Activated CD8-positive, alpha-beta memory T cell treated with anti-CD3 and anti-CD28 coated beads, Interleukin-2, amount 50 U/mL, for 48 hours (primary cell): Measurements from ENCODE around the gene PTPN3.
"Not testable (repeated sequence)": the region's sequence is repeated elsewhere in the genome, so short reads cannot be mapped to it uniquely, and the experiment has no call there.

Experiments
- DNase-seq: peaks from one replicate; pipeline ENCODE4 v3.0.0-alpha.2; 2020

Gene PTPN3

DNA sequence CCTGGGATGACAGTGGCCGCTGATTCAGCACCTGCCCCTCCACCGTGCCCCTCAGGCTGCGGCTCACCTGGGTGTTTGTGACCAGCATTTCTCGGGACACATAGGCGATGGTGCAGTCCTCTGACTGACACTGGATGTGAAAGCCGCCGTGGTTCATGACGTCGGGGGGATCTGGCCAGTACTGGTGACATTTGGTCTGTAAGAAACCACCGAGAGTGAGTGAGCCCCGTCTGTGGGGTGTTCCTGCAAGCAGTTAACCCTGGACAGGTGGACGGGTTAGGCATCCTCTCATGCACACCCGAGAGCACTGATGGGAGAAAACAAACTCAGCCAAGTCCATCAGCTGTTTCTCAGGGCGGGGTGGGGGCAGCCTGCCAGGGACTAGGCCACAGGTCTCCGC lies 114.8 kb downstream of the PTPN3 start:
- no peak for DNase-seq

GRCh38 chr9:109382585-109382984 lies 115.5 kb downstream of the PTPN3 start:
- no peak for DNase-seq

- DNase-seq, result no peak
Measured at GRCh38 chr9:109382182-109382581, 115.9 kb downstream of the PTPN3 start.

DNA sequence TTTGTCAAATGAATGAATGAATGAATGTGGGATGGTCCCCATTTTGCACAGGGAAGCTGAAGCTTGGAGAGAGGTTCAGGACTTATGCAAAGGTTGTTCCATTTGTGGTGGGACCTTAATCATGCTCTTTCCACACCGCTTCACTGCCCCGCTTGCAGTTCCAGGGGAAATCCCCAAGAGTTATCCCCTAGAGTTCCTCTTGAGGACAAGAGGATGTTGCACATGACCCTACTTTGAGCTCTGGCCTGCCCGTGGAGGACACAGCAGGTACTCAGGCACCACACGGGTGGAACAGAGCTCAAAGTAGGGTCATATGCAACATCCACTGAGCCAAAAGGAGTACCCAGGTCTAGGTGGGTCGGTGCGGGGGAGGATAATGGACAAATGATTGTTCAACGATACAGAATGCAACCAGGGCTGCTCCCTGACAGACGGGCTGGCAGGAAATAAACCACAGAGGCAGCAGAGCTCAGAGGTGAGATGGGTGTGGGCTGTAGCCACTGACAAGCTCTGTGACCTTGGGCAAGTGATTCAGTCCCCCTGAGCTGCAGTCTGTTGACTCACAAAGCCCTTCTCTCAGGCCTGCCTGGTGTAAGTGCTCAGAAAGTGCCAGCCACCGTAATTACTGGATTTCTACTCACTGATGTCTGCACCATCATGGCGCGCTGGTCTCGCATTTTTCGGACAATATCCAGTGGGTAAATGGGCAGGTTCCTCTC lies 116.9 kb downstream of the PTPN3 start:
- no peak for DNase-seq

- no peak for DNase-seq
Measured at GRCh38 chr9:109379513-109379912, 118.6 kb downstream of the PTPN3 start.

GRCh38 chr9:109378316-109378715 lies 119.8 kb downstream of the PTPN3 start:
- no peak for DNase-seq

DNA sequence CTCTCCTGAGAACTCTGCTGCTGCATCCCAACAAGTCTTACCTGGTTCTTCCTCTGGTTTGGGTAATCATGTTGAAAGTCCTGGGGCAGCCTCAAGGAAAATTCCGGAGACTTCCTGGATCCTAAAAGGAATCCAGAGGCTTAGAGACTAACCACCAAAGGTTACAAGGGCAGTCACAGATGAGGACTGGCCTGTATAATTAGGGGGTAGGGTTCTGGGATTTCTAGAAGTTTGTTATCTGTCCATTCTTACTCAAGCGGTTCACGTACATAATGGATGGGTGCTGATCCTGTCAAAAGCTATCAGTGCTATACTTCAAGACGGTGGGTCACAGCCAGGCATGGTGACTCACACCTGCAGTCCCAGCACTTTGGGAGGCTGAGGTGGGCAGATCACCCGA lies 125.9 kb downstream of the PTPN3 start:
- DNase-seq, result no peak

- no peak for DNase-seq
Measured at GRCh38 chr9:109371374-109371773, 126.7 kb downstream of the PTPN3 start.

DNA sequence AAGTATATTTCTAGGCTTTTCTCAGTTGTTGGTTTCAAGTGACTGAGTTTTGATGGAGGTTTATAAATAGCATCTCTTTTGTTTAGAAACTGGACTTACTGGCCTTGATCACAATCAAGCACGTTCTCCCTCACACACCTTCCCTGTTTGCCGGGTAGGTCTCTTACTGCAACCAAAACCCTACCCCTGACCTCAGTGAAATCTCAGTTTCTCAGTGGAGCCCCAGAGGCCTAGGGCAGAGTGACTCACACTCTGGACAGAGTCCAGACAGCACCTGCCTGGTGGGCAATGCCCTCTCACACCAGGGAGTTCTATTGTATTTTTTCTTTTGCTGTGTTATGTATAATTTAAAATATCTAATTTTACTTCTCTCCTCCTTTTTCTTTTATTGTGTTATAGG lies 128.8 kb downstream of the PTPN3 start:
- DNase-seq, result no peak

DNA sequence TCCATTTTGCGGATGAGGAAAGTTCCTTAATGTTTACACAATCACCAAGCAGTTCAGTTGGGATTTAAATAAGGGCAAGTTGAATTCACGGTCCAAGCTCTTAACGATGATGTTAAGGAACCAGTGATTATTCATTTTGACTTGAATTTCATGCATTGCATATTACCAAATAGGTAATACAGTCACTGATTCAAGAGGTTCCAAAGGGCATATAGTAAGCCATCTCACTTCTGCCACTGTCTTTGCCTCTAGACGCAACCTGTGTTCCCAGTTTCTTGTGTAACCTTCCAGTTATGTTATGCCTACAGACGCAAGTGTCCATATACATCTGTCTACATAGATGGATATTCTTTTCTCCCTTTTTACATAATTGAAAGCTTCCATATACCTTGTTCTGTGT lies 137.3 kb downstream of the PTPN3 start:
- no peak for DNase-seq

- DNase-seq, result not testable (repeated sequence)
Measured at GRCh38 chr9:109358968-109359603, 139.0 kb downstream of the PTPN3 start.

DNA sequence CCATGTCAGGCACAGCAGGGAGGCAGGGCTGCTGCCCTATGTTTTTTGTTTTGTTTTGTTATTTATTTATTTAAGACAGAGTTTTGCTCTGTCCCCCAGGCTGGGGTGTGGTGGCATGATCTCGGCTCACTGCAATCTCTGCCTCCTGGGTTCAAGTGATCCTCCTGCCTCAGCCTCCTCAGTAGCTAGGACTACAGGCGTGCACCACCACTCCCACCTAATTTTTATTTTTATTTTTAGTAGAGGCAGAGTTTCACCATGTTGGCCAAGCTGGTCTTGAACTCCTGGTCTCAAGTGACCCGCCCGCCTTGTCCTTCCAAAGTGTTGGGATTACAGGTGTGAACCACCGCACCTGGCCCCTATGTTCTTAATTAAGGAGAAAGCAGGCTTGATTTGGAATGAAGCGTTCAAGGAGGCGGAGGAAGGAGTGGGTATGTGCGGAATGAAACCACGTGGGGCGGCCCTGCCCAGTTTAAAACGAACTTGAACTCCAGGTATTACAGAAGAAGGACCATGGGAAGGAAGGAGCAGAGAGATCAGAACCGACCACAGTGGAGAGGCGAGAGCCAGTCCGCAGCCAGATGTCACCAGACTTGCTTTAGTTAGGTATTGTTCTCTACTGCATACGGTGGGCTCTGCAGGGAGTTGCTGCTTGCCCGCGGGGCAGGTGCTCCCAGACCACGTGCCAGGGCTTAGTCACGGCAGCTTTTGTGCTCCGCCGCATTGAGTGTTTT lies 142.4 kb downstream of the PTPN3 start:
- no peak for DNase-seq

DNA sequence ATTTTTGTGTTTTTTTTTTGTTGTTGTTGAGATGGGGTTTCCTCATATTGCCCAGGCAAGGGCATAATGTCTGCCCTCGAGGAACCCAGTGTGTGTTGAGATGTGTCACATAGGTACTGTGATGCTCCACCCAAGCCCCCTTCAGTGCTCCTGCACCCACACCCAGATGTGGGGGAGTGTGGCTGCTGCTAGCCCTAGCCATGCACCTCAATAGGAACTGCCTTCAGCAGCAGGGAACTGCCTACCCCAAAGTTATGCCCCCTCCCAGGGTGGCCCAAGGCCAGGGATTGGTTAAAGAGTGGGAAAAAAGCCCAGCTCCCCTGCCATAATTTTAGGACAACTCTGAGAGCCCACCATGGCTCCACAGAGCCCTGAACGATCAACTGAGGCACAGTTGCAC lies 143.9 kb downstream of the PTPN3 start:
- no peak for DNase-seq

- no peak for DNase-seq
Measured at GRCh38 chr9:109351032-109351431, 147.1 kb downstream of the PTPN3 start.

GRCh38 chr9:109349421-109349846 lies 148.7 kb downstream of the PTPN3 start:
- no peak for DNase-seq

- no peak for DNase-seq
Measured at GRCh38 chr9:109346904-109347303, 151.2 kb downstream of the PTPN3 start.

GRCh38 chr9:109344866-109345265 lies 153.2 kb downstream of the PTPN3 start:
- DNase-seq, result no peak

- no peak for DNase-seq
Measured at GRCh38 chr9:109342878-109343277, 155.2 kb downstream of the PTPN3 start.

- DNase-seq, result no peak
Measured at GRCh38 chr9:109341561-109341960, 156.5 kb downstream of the PTPN3 start.

DNA sequence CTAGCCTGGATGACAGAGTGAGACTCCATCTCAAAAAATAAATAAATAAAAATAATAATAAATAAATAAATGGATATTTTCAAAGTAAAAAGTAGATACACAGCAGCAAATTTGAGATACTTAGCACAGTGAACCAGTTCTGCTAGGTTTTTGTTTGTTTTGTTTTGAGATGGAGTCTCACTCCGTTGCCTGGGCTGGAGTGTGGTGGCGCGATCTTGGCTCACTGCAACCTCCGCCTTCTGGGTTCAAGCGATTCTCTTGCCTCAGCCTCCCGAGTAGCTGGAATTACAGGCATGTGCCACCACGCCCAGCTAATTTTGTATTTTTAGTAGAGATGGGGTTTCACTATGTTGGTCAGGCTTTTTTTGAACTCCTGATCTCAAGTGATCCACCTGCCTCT lies 157.1 kb downstream of the PTPN3 start:
- not testable (repeated sequence) for DNase-seq

GRCh38 chr9:109336409-109336808 lies 161.7 kb downstream of the PTPN3 start:
- no peak for DNase-seq

- DNase-seq, result no peak
Measured at GRCh38 chr9:109335929-109336328, 162.2 kb downstream of the PTPN3 start.

GRCh38 chr9:109335121-109335520 lies 163.0 kb downstream of the PTPN3 start:
- DNase-seq, result no peak

DNA sequence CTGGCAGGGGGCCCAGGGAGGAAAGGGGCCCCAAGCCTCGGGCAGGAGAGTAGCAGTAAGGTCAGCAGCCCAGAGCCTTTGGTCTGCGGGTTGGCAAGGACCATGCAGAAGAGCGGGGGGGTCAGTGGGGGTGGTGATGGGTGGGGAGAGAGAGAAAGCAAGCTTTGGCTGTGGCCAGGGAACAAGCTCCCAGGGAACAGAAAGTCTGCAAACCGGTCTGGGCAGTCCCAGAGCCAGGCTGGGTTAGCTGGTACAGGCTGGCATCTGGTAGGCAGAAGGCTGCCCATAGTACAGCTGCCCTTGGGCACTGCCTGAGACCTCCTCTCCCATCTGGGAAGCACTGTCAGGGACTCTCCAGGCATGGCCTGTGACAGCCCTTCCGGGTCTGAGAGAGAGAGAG lies 166.8 kb downstream of the PTPN3 start:
- DNase-seq, result no peak
